ENCODE measurements around the gene DNAH3.

DNA sequence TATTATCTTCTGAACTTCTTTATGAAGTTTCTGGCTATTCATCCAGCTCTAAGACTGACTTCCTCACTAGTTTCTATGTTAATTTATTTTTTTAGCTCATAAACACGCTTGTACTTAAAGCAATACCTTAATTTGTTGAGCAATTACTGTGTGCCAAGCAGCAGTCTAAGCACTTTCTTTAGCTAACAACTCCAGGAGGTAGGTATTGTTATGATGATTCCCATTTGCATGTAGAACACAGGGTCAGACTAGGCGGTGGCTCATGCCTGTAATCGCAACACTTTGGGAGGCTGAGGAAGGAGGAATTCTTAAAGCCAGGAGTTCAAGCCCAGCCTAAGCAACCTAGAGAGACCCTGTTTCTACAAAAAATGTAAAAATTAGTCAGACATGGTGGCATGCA is 19.8 kb downstream of the DNAH3 start:
- TF ChIP-seq MXD4 (CRISPR knock-in tag; IDR thresholded peaks at IDR 0.05; ENCODE audit: borderline replicate concordance) (no peak), JUN (CRISPR knock-in tag; IDR thresholded peaks at IDR 0.05) (no peak), MAX (CRISPR knock-in tag; IDR thresholded peaks at IDR 0.05) (no peak), NR1H2 (CRISPR knock-in tag; IDR thresholded peaks at IDR 0.05) (no peak), ZNF232 (CRISPR knock-in tag; IDR thresholded peaks at IDR 0.05) (no peak)
- TF ChIP-seq, protein P1, sequence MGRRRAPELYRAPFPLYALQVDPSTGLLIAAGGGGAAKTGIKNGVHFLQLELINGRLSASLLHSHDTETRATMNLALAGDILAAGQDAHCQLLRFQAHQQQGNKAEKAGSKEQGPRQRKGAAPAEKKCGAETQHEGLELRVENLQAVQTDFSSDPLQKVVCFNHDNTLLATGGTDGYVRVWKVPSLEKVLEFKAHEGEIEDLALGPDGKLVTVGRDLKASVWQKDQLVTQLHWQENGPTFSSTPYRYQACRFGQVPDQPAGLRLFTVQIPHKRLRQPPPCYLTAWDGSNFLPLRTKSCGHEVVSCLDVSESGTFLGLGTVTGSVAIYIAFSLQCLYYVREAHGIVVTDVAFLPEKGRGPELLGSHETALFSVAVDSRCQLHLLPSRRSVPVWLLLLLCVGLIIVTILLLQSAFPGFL (CRISPR knock-in tag; IDR thresholded peaks at IDR 0.05; ENCODE audit: borderline replicate concordance) = no peak
- TF ChIP-seq, protein P2, sequence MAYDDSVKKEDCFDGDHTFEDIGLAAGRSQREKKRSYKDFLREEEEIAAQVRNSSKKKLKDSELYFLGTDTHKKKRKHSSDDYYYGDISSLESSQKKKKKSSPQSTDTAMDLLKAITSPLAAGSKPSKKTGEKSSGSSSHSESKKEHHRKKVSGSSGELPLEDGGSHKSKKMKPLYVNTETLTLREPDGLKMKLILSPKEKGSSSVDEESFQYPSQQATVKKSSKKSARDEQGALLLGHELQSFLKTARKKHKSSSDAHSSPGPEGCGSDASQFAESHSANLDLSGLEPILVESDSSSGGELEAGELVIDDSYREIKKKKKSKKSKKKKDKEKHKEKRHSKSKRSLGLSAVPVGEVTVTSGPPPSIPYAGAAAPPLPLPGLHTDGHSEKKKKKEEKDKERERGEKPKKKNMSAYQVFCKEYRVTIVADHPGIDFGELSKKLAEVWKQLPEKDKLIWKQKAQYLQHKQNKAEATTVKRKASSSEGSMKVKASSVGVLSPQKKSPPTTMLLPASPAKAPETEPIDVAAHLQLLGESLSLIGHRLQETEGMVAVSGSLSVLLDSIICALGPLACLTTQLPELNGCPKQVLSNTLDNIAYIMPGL (CRISPR knock-in tag; IDR thresholded peaks at IDR 0.05) = no peak
- TF ChIP-seq, protein P3, sequence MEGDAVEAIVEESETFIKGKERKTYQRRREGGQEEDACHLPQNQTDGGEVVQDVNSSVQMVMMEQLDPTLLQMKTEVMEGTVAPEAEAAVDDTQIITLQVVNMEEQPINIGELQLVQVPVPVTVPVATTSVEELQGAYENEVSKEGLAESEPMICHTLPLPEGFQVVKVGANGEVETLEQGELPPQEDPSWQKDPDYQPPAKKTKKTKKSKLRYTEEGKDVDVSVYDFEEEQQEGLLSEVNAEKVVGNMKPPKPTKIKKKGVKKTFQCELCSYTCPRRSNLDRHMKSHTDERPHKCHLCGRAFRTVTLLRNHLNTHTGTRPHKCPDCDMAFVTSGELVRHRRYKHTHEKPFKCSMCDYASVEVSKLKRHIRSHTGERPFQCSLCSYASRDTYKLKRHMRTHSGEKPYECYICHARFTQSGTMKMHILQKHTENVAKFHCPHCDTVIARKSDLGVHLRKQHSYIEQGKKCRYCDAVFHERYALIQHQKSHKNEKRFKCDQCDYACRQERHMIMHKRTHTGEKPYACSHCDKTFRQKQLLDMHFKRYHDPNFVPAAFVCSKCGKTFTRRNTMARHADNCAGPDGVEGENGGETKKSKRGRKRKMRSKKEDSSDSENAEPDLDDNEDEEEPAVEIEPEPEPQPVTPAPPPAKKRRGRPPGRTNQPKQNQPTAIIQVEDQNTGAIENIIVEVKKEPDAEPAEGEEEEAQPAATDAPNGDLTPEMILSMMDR (IDR thresholded peaks at IDR 0.05) = no peak
